Smooth muscle cell (in vitro differentiated cells): ENCODE results near the gene TRAPPC6A. TPM values are rescaled to one million over a fixed set of nuclear protein-coding genes. Genes with fewer than 3 reads are reported as not detected.

Source experiments
- DNase-seq: peaks from one replicate; lab custom pipeline; 2025; ENCODE audit not compliant: unreplicated experiment; lab: John Stamatoyannopoulos, UW
- H2AFZ ChIP-seq: fragments of 200-600 bp; sonication (generic); 2 replicates; pipeline ENCODE4 v1.6.0; 2016; ENCODE audit warnings: antibody characterized with exemption, low read depth, mild to moderate bottlenecking
- H3F3A ChIP-seq: fragments of 200-600 bp; sonication (generic); 2 replicates; pipeline ENCODE4 v1.6.0; 2017; ENCODE audit warnings: antibody characterized with exemption, low read depth
- H3K27ac ChIP-seq: fragments of 200-600 bp; sonication (generic); 2 replicates; pipeline ENCODE4 v1.5.1; 2016; ENCODE audit warnings: low read depth, mild to moderate bottlenecking
- H3K27me3 ChIP-seq: fragments of 200-600 bp; sonication (generic); 2 replicates; pipeline ENCODE4 v1.6.1; 2016; ENCODE audit warnings: low read depth, mild to moderate bottlenecking
- H3K36me3 ChIP-seq: fragments of 200-600 bp; sonication (generic); 2 replicates; pipeline ENCODE4 v1.5.1; 2016; ENCODE audit warnings: low read depth
- H3K4me1 ChIP-seq: fragments of 200-600 bp; sonication (generic); 2 replicates; pipeline ENCODE4 v1.5.1; 2016; ENCODE audit warnings: low read depth
- H3K4me2 ChIP-seq: fragments of 200-600 bp; sonication (generic); 2 replicates; pipeline ENCODE4 v1.6.0; 2016; ENCODE audit warnings: mild to moderate bottlenecking
- H3K4me3 ChIP-seq: fragments of 200-600 bp; sonication (generic); 2 replicates; pipeline ENCODE4 v1.5.1; 2016; ENCODE audit warnings: mild to moderate bottlenecking
- H3K79me2 ChIP-seq: fragments of 200-600 bp; sonication (generic); 2 replicates; pipeline ENCODE4 v1.6.0; 2016; ENCODE audit warnings: low read depth, mild to moderate bottlenecking
- H3K9ac ChIP-seq: fragments of 200-600 bp; sonication (generic); 2 replicates; pipeline ENCODE4 v1.6.0; 2016; ENCODE audit warnings: low read depth
- H3K9me3 ChIP-seq: fragments of 200-600 bp; sonication (generic); replicated peaks from 2 replicates; pipeline ENCODE4 v1.5.1; 2016; ENCODE audit warnings: low read depth
- H4K20me1 ChIP-seq: fragments of 200-600 bp; sonication (generic); 2 replicates; pipeline ENCODE4 v1.6.0; 2016; ENCODE audit warnings: low read depth
- WGBS: methylation state at CpG from one replicate; pipeline ENCODE4 v1.1.7; 2016; ENCODE audit warnings: low lambda C conversion rate; 5-methylcytosine and 5-hydroxymethylcytosine counted together
- polyA plus RNA-seq: library from polyadenylated mRNA; unstranded; fragments of >200 nt; fragmentation: Nextera tagmentation; extraction: Ambion mirVana; gene quantifications from 2 replicates; pipeline ENCODE4 v1.2.1, GENCODE V29; 2016
- total RNA-seq: library from RNA; depleted of rRNA; stranded (reverse); fragments of >200 nt; gene quantifications from 2 replicates; pipeline ENCODE4 v1.2.3, GENCODE V29; 2014
- TF ChIP-seq, protein P1 (sequence below): fragments of 200-600 bp; sonication (generic); IDR thresholded peaks from 2 replicates; pipeline ENCODE4 v1.5.1; 2017; ENCODE audit warnings: borderline replicate concordance, mild to moderate bottlenecking, antibody characterized with exemption; ENCODE audit not compliant: insufficient read depth, poor library complexity, severe bottlenecking

Gene TRAPPC6A
- total and polyA plus RNA-seq, 2 experiments from 2014 or later: 10.2 to 32.2 TPM

DNA sequence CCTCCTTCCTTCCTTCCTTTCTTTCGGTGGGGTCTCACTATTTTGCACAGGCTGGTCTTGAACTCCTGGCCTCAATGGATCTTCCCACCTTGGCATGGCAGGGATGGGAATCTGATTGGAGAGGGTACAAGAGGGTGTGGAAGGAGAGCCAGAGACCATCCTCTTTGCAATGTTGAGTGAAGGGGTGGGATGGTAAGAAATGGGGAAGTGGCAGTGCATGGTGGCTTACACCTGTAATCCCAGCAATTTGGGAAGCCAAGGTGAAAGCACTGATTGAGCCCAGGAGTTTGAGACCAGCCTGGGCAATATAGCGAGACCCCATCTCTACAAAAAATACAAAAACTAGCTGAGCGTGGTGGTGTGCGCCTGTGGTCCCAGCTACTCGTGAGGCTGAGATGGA is 6.1 kb upstream of the TRAPPC6A start:
- Histone ChIP-seq H3K27me3 (no peaks in the 10 kb centered on the region), H2AFZ (no peak overlapping the region), H3K79me2 (peaks cover 19% of the 10 kb centered on the region), H3K4me2 (no peak overlapping the region), H4K20me1 (peaks cover 12% of the 10 kb centered on the region), H3K9me3 (no peaks in the 10 kb centered on the region), H3K36me3 (no peaks in the 10 kb centered on the region), H3K4me3 (no peak overlapping the region), H3K9ac (no peak overlapping the region), H3K27ac (no peak overlapping the region), H3F3A (peaks cover 3% of the 10 kb centered on the region), H3K4me1 (peaks cover 4% of the 10 kb centered on the region)
- DNase-seq: no peak
- TF ChIP-seq, protein P1, sequence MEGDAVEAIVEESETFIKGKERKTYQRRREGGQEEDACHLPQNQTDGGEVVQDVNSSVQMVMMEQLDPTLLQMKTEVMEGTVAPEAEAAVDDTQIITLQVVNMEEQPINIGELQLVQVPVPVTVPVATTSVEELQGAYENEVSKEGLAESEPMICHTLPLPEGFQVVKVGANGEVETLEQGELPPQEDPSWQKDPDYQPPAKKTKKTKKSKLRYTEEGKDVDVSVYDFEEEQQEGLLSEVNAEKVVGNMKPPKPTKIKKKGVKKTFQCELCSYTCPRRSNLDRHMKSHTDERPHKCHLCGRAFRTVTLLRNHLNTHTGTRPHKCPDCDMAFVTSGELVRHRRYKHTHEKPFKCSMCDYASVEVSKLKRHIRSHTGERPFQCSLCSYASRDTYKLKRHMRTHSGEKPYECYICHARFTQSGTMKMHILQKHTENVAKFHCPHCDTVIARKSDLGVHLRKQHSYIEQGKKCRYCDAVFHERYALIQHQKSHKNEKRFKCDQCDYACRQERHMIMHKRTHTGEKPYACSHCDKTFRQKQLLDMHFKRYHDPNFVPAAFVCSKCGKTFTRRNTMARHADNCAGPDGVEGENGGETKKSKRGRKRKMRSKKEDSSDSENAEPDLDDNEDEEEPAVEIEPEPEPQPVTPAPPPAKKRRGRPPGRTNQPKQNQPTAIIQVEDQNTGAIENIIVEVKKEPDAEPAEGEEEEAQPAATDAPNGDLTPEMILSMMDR: no peak
- 95% methylated on average over 5 of the region's 5 CpGs for WGBS

GRCh38 chr19:45182758-45183157 is 4.7 kb upstream of the TRAPPC6A start:
- H3K36me3 ChIP-seq: no peaks in the 10 kb centered on the region
- DNase-seq: no peak
- peaks cover 19% of the 10 kb centered on the region for H3K79me2 ChIP-seq
- no peak overlapping the region for H3K27ac ChIP-seq
- peaks cover 12% of the 10 kb centered on the region for H4K20me1 ChIP-seq
- H3K27me3 ChIP-seq: no peaks in the 10 kb centered on the region
- no peak overlapping the region for H3K4me3 ChIP-seq
- H3K9ac ChIP-seq: no peak overlapping the region
- H3K4me1 ChIP-seq: peaks cover 4% of the 10 kb centered on the region
- TF ChIP-seq, protein P1: no peak
- peaks cover 6% of the 10 kb centered on the region for H3F3A ChIP-seq
- no peak overlapping the region for H2AFZ ChIP-seq
- H3K4me2 ChIP-seq: no peak overlapping the region
- H3K9me3 ChIP-seq: no peaks in the 10 kb centered on the region
- WGBS: 89% methylated on average over 4 of the region's 4 CpGs

DNA sequence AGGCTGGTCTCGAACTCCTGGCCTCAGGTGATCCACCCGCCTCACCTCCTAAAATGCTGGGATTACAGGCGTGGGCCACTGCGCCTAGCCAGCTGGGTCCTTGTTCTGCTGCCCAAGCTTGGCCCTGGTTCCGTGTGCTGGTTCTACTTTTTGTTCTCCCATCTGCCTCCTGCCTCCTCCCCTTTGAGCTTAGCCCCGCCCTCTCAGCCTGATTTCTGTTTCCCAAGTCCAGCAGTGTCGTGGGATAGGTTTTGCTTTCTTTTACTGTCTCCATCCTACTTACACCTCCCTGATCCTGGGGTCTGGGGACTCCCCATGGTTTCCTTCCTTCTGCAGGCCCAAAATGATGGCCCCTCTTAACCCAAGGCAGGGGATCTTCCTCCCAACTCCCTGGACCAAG is 2.9 kb upstream of the TRAPPC6A start:
- Histone ChIP-seq H3K9ac (no peak overlapping the region), H3K4me2 (peak overlapping the region; percentile 92), H3K4me3 (no peak overlapping the region)

DNA sequence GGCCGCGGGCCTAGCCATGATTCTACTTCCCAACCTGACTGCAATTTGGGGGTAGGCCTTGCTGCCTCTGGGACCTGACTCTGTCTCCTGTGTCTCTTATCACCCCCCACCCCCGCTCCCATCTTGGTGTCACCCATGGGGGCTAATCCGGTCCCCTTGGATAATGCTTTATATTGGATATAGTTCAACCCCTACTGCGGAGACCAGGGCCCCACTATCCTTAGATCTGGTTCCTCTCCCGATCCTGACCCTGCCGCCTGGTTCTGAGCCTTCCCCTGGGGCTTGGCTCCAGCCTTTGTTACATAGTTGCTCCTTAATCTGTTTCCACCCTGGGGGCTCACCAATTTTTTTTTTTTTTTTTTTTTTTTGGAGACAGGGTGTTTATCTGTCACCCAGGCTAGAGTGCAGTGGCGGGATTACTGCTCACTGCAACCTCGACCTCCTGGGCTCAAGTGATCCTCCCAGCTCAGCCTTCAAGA is 1.9 kb upstream of the TRAPPC6A start:
- Histone ChIP-seq H3K4me1 (peaks cover 7% of the 10 kb centered on the region), H3F3A (peaks cover 6% of the 10 kb centered on the region), H2AFZ (no peak overlapping the region), H3K27ac (peak overlapping the region; percentile 81), H4K20me1 (peaks cover 12% of the 10 kb centered on the region), H3K79me2 (peaks cover 19% of the 10 kb centered on the region), H3K36me3 (no peaks in the 10 kb centered on the region), H3K9me3 (no peaks in the 10 kb centered on the region), H3K27me3 (no peaks in the 10 kb centered on the region), H3K4me2 (peak overlapping the region; percentile 92), H3K9ac (peak overlapping the region; percentile 82), H3K4me3 (peak overlapping the region; percentile 83)
- WGBS: 50% methylated on average over 9 of the region's 9 CpGs
- DNase-seq: no peak
- TF ChIP-seq, protein P1: no peak

More for the DNA sequence above, 2.9 kb upstream of the TRAPPC6A start:
- DNase-seq: no peak
- H3K36me3 ChIP-seq: no peaks in the 10 kb centered on the region
- peaks cover 12% of the 10 kb centered on the region for H4K20me1 ChIP-seq
- TF ChIP-seq, protein P1: no peak
- H3K9me3 ChIP-seq: no peaks in the 10 kb centered on the region
- H3F3A ChIP-seq: peaks cover 6% of the 10 kb centered on the region
- no peak overlapping the region for H2AFZ ChIP-seq
- H3K27ac ChIP-seq: no peak overlapping the region
- 88% methylated on average over 7 of the region's 7 CpGs for WGBS
- peaks cover 19% of the 10 kb centered on the region for H3K79me2 ChIP-seq
- no peaks in the 10 kb centered on the region for H3K27me3 ChIP-seq
- H3K4me1 ChIP-seq: peaks cover 7% of the 10 kb centered on the region
